Lung (tissue), 12 donors: ENCODE measurements around the gene CHST11. TPM values are rescaled to one million over a fixed set of nuclear protein-coding genes. Genes with fewer than 3 reads are reported as not detected.

ENCODE experiments used
- ATAC-seq: fragments of 200-7000 bp; cut with Tn5 transposase; one replicate; pipeline ENCODE4 v1.9.1; 2020; ENCODE audit warnings: moderate number of reproducible peaks; ENCODE audit not compliant: insufficient read depth, low FRiP score
- DNase-seq, 3 donors: peaks; one replicate each; pipeline ENCODE4 v3.0.0-alpha.2; 2013 to 2017
- H3K27ac ChIP-seq, 2 donors: one replicate each; pipeline ENCODE4 v1.5.1; 2013; ENCODE audit warnings: mild to moderate bottlenecking in 2 of 2, moderate library complexity in 2 of 2, control low read depth in 1 of 2, inconsistent platforms in 1 of 2, low read depth in 1 of 2, low read length in 1 of 2
- H3K27me3 ChIP-seq, 3 donors: one replicate each; pipeline ENCODE4 v1.5.1; 2013; ENCODE audit warnings: low read length in 2 of 3; ENCODE audit not compliant: control insufficient read depth in 3 of 3, insufficient read depth in 3 of 3
- H3K36me3 ChIP-seq, 4 donors: one replicate each; pipeline ENCODE4 v1.5.1; 2013; ENCODE audit warnings: low read length in 4 of 4, mild to moderate bottlenecking in 1 of 4, moderate library complexity in 1 of 4; ENCODE audit not compliant: control insufficient read depth in 4 of 4, insufficient read depth in 4 of 4
- H3K4me1 ChIP-seq, 5 donors: one replicate each; pipeline ENCODE4 v1.5.1; 2013; ENCODE audit warnings: low read length in 5 of 5, mild to moderate bottlenecking in 2 of 5, moderate library complexity in 1 of 5; ENCODE audit not compliant: control insufficient read depth in 5 of 5, insufficient read depth in 5 of 5
- H3K4me3 ChIP-seq: one replicate; pipeline ENCODE4 v1.5.1; 2013; ENCODE audit warnings: mild to moderate bottlenecking, control low read depth, moderate library complexity
- H3K9ac ChIP-seq, 2 donors: one replicate each; pipeline ENCODE4 v1.5.1; 2013; ENCODE audit warnings: low read length in 2 of 2, control low read depth in 1 of 2; ENCODE audit not compliant: insufficient read depth in 1 of 2
- H3K9me3 ChIP-seq, 4 donors: one replicate each; pipeline ENCODE4 v1.5.1; 2013; ENCODE audit warnings: low read length in 3 of 4, mild to moderate bottlenecking in 1 of 4, moderate library complexity in 1 of 4; ENCODE audit not compliant: control insufficient read depth in 4 of 4, insufficient read depth in 3 of 4
- CTCF ChIP-seq: IDR thresholded peaks from 2 replicates; pipeline ENCODE4 v1.5.1; 2012; ENCODE audit warnings: mild to moderate bottlenecking; ENCODE audit errors: control extremely low read depth, extremely low read depth
- WGBS, 2 donors: extraction: QIAGEN DNeasy Blood & Tissue Kit; methylation state at CpG; one replicate each; pipeline ENCODE4 v1.1.7; 2013; 5-methylcytosine and 5-hydroxymethylcytosine counted together
- polyA plus RNA-seq, 2 donors: library from polyadenylated mRNA; stranded (reverse); fragments of 200-250 nt; gene quantifications; one replicate each; pipeline ENCODE4 v1.2.1, GENCODE V29; 2013
- total RNA-seq, 2 donors: library from RNA; depleted of rRNA in 1 of 2; stranded (reverse); fragments of >200 nt in 1 of 2; gene quantifications; one replicate each; pipeline ENCODE4 v1.2.1, GENCODE V29; 2014 to 2021
- donor health status: control.
- donor health status: control.
- donor health status: Bipolar disorder and iron deficiency.
- donor health status: healthy.
- donor health status: DM: yes; HTN: yes; CAD: no.

CHST11 gene
- total and polyA plus RNA-seq, 4 donors: 9.0 to 63.2 (median 27.7) TPM

DNA sequence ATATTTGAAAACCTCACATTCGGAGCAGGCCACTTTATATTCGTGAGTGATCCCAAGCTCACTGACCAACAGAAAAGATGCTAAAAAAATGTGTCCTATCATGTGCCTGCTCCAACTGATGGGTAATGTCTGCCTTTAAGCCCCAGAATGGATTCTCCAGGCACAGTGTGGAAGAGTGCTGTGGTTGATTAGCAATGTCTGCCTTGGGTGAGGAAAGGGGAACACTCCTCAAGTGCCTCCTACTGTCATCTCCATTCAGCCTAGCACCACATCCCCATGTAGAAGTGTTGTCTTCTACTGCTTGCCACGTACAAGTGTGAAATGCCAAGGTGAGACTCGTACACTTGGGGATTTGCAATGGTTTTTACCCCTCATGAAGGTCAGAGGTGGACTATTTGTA is 302.0 kb downstream of the CHST11 start:
- Histone ChIP-seq H3K9ac (no peak overlapping the region), H3K27ac (no peak overlapping the region), H3K36me3 (peaks cover 0 to 13% (median 0%) of the 10 kb centered on the region in 4 donors), H3K4me3 (no peak overlapping the region), H3K9me3 (peaks cover 0 to 2% (median 0%) of the 10 kb centered on the region in 4 donors), H3K27me3 (no peaks in the 10 kb centered on the region), H3K4me1 (no peaks in the 10 kb centered on the region)
- WGBS, 2 donors: 93 to 96% methylated on average over 4 of the region's 4 CpGs
- DNase-seq (no peak), ATAC-seq (no peak)
- TF ChIP-seq CTCF: no peak

- H3K9ac ChIP-seq: no peak overlapping the region
- no peaks in the 10 kb centered on the region for H3K27me3 ChIP-seq
- H3K27ac ChIP-seq: no peak overlapping the region
- ATAC-seq (no peak), DNase-seq (no peak)
- H3K36me3 ChIP-seq: peaks cover 0 to 13% (median 0%) of the 10 kb centered on the region in 4 donors
- peaks cover 0 to 2% (median 0%) of the 10 kb centered on the region in 4 donors for H3K9me3 ChIP-seq
- 86 to 92% methylated on average over 5 of the region's 5 CpGs for WGBS, 2 donors
- H3K4me3 ChIP-seq: no peak overlapping the region
- no peak for TF ChIP-seq CTCF
- no peaks in the 10 kb centered on the region for H3K4me1 ChIP-seq
Observed at GRCh38 chr12:104761091-104761490, 304.3 kb downstream of the CHST11 start.

DNA sequence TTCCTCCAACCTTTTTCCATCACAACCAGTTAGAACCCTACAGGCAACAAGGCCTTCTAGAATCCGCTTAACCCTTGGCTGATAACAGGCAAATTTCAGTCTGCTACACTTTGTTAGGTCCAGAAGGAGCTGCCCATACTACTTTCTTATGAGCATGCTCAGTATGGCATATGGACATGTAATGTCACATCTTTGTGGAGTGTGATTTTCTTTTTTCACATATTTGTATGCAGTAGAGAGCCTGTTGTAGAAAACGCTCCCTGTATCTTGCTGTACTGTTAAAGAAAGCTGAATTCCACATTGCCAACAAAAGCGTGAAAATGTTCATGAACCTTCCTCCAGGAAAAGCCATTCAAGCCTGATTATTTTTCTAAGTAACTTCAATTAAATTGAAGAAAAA is 304.9 kb downstream of the CHST11 start:
- ATAC-seq (no peak), DNase-seq (no peak)
- WGBS, 2 donors: 97 to 99% methylated on average over 3 of the region's 3 CpGs
- no peak for TF ChIP-seq CTCF
- no peaks in the 10 kb centered on the region for H3K4me1 ChIP-seq
- no peaks in the 10 kb centered on the region for H3K27me3 ChIP-seq
- peaks cover 0 to 2% (median 0%) of the 10 kb centered on the region in 4 donors for H3K9me3 ChIP-seq
- H3K9ac ChIP-seq: no peak overlapping the region
- no peak overlapping the region for H3K27ac ChIP-seq
- H3K36me3 ChIP-seq: peaks cover 0 to 13% (median 0%) of the 10 kb centered on the region in 4 donors
- no peak overlapping the region for H3K4me3 ChIP-seq

DNA sequence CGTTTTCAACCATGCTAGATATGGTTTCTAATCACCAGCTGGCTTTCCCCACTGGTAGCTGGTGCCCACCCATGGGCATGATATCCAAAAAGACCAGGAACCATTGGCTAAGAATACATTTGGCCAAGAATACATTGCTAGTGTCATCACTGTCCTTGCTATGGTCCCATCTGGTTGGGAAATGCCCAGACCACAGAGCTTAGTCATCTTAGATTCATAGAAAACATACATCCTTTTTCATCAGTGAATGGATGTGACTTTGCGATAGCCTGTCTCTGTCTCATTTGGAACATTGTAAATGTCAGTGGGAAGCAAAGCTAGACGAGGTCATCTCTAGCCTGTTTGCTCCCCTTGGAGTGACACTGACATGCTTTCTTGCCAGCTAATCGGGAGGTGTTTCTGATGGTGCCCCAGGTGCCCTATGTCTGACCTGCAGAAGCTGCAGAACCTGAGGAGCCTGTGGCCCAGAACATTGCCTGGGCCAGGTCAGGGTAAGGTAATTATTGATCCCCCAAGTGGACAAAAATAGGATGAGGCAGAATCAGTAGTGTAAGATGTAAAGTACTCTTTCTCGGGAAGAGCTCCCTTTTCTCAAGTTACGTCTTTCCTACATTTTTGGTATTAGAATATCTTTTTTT is 306.5 kb downstream of the CHST11 start:
- 67 to 84% methylated on average over 6 of the region's 6 CpGs for WGBS, 2 donors
- TF ChIP-seq CTCF: no peak
- DNase-seq (no peak), ATAC-seq (no peak)
- no peaks in the 10 kb centered on the region for H3K4me1 ChIP-seq
- H3K9me3 ChIP-seq: peaks cover 0 to 4% (median 0%) of the 10 kb centered on the region in 4 donors
- no peaks in the 10 kb centered on the region for H3K27me3 ChIP-seq
- H3K27ac ChIP-seq: no peak overlapping the region
- no peak overlapping the region for H3K4me3 ChIP-seq
- no peak overlapping the region for H3K9ac ChIP-seq
- H3K36me3 ChIP-seq: peaks cover 0 to 4% (median 0%) of the 10 kb centered on the region in 4 donors
